ENCODE results near the gene ZNF865.

DNA sequence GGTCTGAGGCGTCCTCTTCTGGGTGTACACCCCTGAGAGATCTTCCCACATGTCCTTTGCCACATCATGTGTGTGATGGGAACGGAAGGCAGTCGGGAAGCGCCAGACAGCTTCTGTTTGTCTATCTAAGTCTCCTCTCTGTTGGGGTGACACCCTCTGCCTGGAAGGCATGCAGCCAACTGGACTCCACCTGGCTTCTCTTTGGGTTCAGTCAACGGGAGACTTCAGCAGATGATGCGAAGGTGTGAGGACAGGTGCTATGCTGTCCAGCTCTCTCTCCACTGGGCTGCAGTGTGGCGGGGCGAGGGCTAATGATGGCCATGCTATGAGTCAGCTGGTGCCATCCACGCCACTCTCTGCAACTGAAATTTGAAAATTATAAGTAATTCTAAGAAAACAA lies 45.8 kb upstream of the ZNF865 start:
- TF ChIP-seq POLR2AphosphoS5 (IDR thresholded peaks at IDR 0.05; ENCODE audit: insufficient read depth, low read depth, low read length) (no peak), POLR2A (IDR thresholded peaks at IDR 0.05; ENCODE audit: low read depth, low read length) (no peak), EZH2 (IDR thresholded peaks at IDR 0.05; ENCODE audit: borderline replicate concordance, low read depth, low read length, severe bottlenecking) (no peak), MYC (IDR thresholded peaks at IDR 0.05; ENCODE audit: low read depth, low read length) (no peak), JUN (IDR thresholded peaks at IDR 0.05; ENCODE audit: borderline replicate concordance, insufficient read depth, insufficient read length, low read depth) (no peak), FOS (IDR thresholded peaks at IDR 0.05; ENCODE audit: borderline replicate concordance, insufficient read depth, low read length) (no peak), GATA2 (IDR thresholded peaks at IDR 0.05; ENCODE audit: insufficient read depth, insufficient read length, low read depth, low read length) (no peak)
- TF ChIP-seq, protein P1, sequence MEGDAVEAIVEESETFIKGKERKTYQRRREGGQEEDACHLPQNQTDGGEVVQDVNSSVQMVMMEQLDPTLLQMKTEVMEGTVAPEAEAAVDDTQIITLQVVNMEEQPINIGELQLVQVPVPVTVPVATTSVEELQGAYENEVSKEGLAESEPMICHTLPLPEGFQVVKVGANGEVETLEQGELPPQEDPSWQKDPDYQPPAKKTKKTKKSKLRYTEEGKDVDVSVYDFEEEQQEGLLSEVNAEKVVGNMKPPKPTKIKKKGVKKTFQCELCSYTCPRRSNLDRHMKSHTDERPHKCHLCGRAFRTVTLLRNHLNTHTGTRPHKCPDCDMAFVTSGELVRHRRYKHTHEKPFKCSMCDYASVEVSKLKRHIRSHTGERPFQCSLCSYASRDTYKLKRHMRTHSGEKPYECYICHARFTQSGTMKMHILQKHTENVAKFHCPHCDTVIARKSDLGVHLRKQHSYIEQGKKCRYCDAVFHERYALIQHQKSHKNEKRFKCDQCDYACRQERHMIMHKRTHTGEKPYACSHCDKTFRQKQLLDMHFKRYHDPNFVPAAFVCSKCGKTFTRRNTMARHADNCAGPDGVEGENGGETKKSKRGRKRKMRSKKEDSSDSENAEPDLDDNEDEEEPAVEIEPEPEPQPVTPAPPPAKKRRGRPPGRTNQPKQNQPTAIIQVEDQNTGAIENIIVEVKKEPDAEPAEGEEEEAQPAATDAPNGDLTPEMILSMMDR (IDR thresholded peaks at IDR 0.05; ENCODE audit: extremely low read depth in 1 of 2, insufficient read depth in 1 of 2, low read depth in 1 of 2, low read length in 2 of 2), result no peak
- TF ChIP-seq, protein P2, sequence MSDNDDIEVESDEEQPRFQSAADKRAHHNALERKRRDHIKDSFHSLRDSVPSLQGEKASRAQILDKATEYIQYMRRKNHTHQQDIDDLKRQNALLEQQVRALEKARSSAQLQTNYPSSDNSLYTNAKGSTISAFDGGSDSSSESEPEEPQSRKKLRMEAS (IDR thresholded peaks at IDR 0.05; ENCODE audit: insufficient read depth, insufficient read length), result no peak
